ENCODE data around the gene EGF. TPM values are rescaled to one million over a fixed set of nuclear protein-coding genes. Genes with fewer than 3 reads are reported as not detected.

Gene EGF
- total RNA-seq, 2 experiments from 2014 or later: not detected

GRCh38 chr4:109959195-109959594 is 46.5 kb downstream of the EGF start:
- no peaks in the 10 kb centered on the region for H4K20me1 ChIP-seq (ENCODE audit: insufficient read depth, low read length)
- POLR2A ChIA-PET: no interaction called here

GRCh38 chr4:109962401-109962800 is 49.7 kb downstream of the EGF start:
- TF ChIP-seq CTCF (conservative IDR thresholded peaks at IDR 0.05; ENCODE audit: low read length) (no peak), EZH2phosphoT487 (IDR thresholded peaks at IDR 0.05; ENCODE audit: borderline replicate concordance, low read depth, low read length) (no peak)
- no peak overlapping the region for H3K27ac ChIP-seq (ENCODE audit: low read depth, low read length, poor library complexity, severe bottlenecking)
- H3K9me2 ChIP-seq (ENCODE audit: insufficient read depth, low read length): no peaks in the 10 kb centered on the region
- H4K20me1 ChIP-seq (ENCODE audit: insufficient read depth, low read length): no peaks in the 10 kb centered on the region
- H3K4me2 ChIP-seq (ENCODE audit: low read length): no peak overlapping the region
- CTCF ChIA-PET (ENCODE audit: unreplicated experiment): no interaction called here
- no peaks in the 10 kb centered on the region for H3K9me3 ChIP-seq (ENCODE audit: low read length)
- no TSS peak for BruUV-seq (replicated peaks)
- no peak overlapping the region for H2AFZ ChIP-seq (ENCODE audit: low read length)
- DNase-seq (ENCODE audit: low spot score): no peak
- no peaks in the 10 kb centered on the region for H3K4me1 ChIP-seq (ENCODE audit: insufficient read depth, low read length, poor library complexity, severe bottlenecking)
- intact Hi-C loops (cut with micrococcal nuclease; ENCODE audit: unreplicated experiment): no loop called here
- no peaks in the 10 kb centered on the region for H3K79me2 ChIP-seq (ENCODE audit: insufficient read depth, low read depth, low read length)
- H3K4me3 ChIP-seq (ENCODE audit: low read depth, low read length, poor library complexity, severe bottlenecking): no peak overlapping the region
- POLR2A ChIA-PET: interaction anchor here (0.7 kb wide), 1 partner anchor 16 kb away, joined by 3 read pairs; no protein-coding TSS in a partner anchor
- no peaks in the 10 kb centered on the region for H3K36me3 ChIP-seq (ENCODE audit: insufficient read depth, low read length)

More at GRCh38 chr4:109959195-109959594, 46.5 kb downstream of the EGF start:
- no peaks in the 10 kb centered on the region for H3K4me1 ChIP-seq (ENCODE audit: insufficient read depth, low read length, poor library complexity, severe bottlenecking)
- no peaks in the 10 kb centered on the region for H3K36me3 ChIP-seq (ENCODE audit: insufficient read depth, low read length)
- no peak overlapping the region for H3K4me3 ChIP-seq (ENCODE audit: low read depth, low read length, poor library complexity, severe bottlenecking)
- H3K79me2 ChIP-seq (ENCODE audit: insufficient read depth, low read depth, low read length): no peaks in the 10 kb centered on the region
- TF ChIP-seq CTCF (conservative IDR thresholded peaks at IDR 0.05; ENCODE audit: low read length) (no peak), EZH2phosphoT487 (IDR thresholded peaks at IDR 0.05; ENCODE audit: borderline replicate concordance, low read depth, low read length) (no peak)
- H3K9me3 ChIP-seq (ENCODE audit: low read length): no peaks in the 10 kb centered on the region
- intact Hi-C loops (cut with micrococcal nuclease; ENCODE audit: unreplicated experiment): no loop called here
- BruUV-seq (replicated peaks): no TSS peak
- DNase-seq (ENCODE audit: low spot score): no peak
- H3K9me2 ChIP-seq (ENCODE audit: insufficient read depth, low read length): no peaks in the 10 kb centered on the region
- no peak overlapping the region for H3K4me2 ChIP-seq (ENCODE audit: low read length)
- H3K27ac ChIP-seq (ENCODE audit: low read depth, low read length, poor library complexity, severe bottlenecking): no peak overlapping the region
- no peak overlapping the region for H2AFZ ChIP-seq (ENCODE audit: low read length)
- CTCF ChIA-PET (ENCODE audit: unreplicated experiment): no interaction called here

- ChIA-PET POLR2A (no interaction called here), CTCF (ENCODE audit: unreplicated experiment) (no interaction called here)
Observed at GRCh38 chr4:109966891-109967481, 54.3 kb downstream of the EGF start.

More at GRCh38 chr4:109966891-109967481, 54.3 kb downstream of the EGF start:
- H3K79me2 ChIP-seq (ENCODE audit: insufficient read depth, low read depth, low read length): no peaks in the 10 kb centered on the region
- H2AFZ ChIP-seq (ENCODE audit: low read length): no peak overlapping the region
- no peak for DNase-seq (ENCODE audit: low spot score)
- H3K9me2 ChIP-seq (ENCODE audit: insufficient read depth, low read length): no peaks in the 10 kb centered on the region
- intact Hi-C loops (cut with micrococcal nuclease; ENCODE audit: unreplicated experiment): no loop called here
- no peak for TF ChIP-seq CTCF (conservative IDR thresholded peaks at IDR 0.05; ENCODE audit: low read length)
- no peak for TF ChIP-seq EZH2phosphoT487 (IDR thresholded peaks at IDR 0.05; ENCODE audit: borderline replicate concordance, low read depth, low read length)
- no peak overlapping the region for H3K4me3 ChIP-seq (ENCODE audit: low read depth, low read length, poor library complexity, severe bottlenecking)
- no peaks in the 10 kb centered on the region for H3K36me3 ChIP-seq (ENCODE audit: insufficient read depth, low read length)
- no peaks in the 10 kb centered on the region for H3K9me3 ChIP-seq (ENCODE audit: low read length)
- no peak overlapping the region for H3K4me2 ChIP-seq (ENCODE audit: low read length)
- no peak overlapping the region for H3K27ac ChIP-seq (ENCODE audit: low read depth, low read length, poor library complexity, severe bottlenecking)
- H4K20me1 ChIP-seq (ENCODE audit: insufficient read depth, low read length): no peaks in the 10 kb centered on the region
- no TSS peak for BruUV-seq (replicated peaks)
- peaks cover 7% of the 10 kb centered on the region for H3K4me1 ChIP-seq (ENCODE audit: insufficient read depth, low read length, poor library complexity, severe bottlenecking)

Data from OCI-LY7 (cell line).